AG04449 (cell line): ENCODE results near the gene LONP2.

ENCODE experiments used
- CTCF ChIA-PET: fragments of 350-600 bp; formaldehyde crosslinking; extraction: SDS; loops from one replicate; lab custom pipeline; 2021; ENCODE audit warnings: antibody characterized with exemption; lab: Yijun Ruan, JAX
- POLR2A ChIA-PET: fragments of 400-600, 350-600 bp; formaldehyde crosslinking; extraction: SDS; loops from one replicate; lab custom pipeline; 2020; ENCODE audit warnings: antibody characterized with exemption, inconsistent platforms; lab: Yijun Ruan, JAX
- DNase-seq: peaks from one replicate; pipeline ENCODE4 v3.0.0-alpha.2; 2010; ENCODE audit warnings: low read depth, low spot score
- H3K4me3 ChIP-seq: 2 replicates; pipeline ENCODE4 v1.5.1; 2011; ENCODE audit warnings: low read depth, mild to moderate bottlenecking, control low read depth, low read length
- CTCF ChIP-seq: IDR thresholded peaks from one replicate; pipeline ENCODE4 v1.5.1; 2011; ENCODE audit warnings: mild to moderate bottlenecking, moderate library complexity, low read length, control low read depth, inconsistent platforms; ENCODE audit not compliant: insufficient read depth; ENCODE audit errors: missing control alignments

The LONP2 gene

GRCh38 chr16:48329138-48329537, 85.0 kb downstream of the LONP2 start:
- CTCF ChIA-PET, result interaction anchor here (1.5 kb wide), 1 partner anchor 26 kb away, joined by 4 read pairs; no protein-coding TSS in a partner anchor
- POLR2A ChIA-PET, result no interaction called here
- H3K4me3 ChIP-seq, result no peak overlapping the region
- no peak for DNase-seq
- no peak for TF ChIP-seq CTCF

GRCh38 chr16:48330189-48330840, 86.2 kb downstream of the LONP2 start:
- H3K4me3 ChIP-seq, result no peak overlapping the region
- POLR2A ChIA-PET, result no interaction called here
- DNase-seq, result no peak
- CTCF ChIA-PET, result interaction anchor here (0.8 to 0.9 kb wide), 2 partner anchors 13 to 24 kb away, joined by 3 to 4 read pairs; no protein-coding TSS in a partner anchor
- no peak for TF ChIP-seq CTCF

GRCh38 chr16:48330841-48331192, 86.7 kb downstream of the LONP2 start:
- no peak for TF ChIP-seq CTCF
- POLR2A ChIA-PET, result interaction anchor here (0.6 kb wide), 1 partner anchor 19 kb away, joined by 4 read pairs; no protein-coding TSS in a partner anchor
- CTCF ChIA-PET, result interaction anchor here (0.8 to 0.9 kb wide), 2 partner anchors 13 to 23 kb away, joined by 3 to 4 read pairs; no protein-coding TSS in a partner anchor
- no peak overlapping the region for H3K4me3 ChIP-seq
- no peak for DNase-seq

DNA sequence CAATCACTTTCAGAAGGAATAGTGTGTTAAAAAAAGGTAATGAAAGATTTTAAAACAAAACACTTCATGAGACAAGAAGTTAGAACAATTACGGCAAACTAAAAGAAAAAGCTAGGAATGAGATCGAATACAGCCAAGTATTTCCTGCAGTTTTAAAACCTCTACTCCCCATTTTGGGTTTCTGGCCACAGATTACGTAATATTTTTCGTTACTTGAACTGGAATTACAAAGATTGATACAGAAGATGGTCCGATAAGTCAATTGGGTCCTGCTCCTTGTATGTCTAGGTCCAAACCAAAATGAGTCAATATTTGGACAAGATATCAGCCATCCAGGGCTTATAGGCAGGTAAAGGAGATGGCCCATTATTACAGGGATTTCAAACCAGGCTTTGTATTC, 88.9 kb downstream of the LONP2 start:
- CTCF ChIA-PET, result interaction anchor here (1.3 to 2.2 kb wide), 2 partner anchors 10 to 20 kb away, joined by 6 to 7 read pairs; no protein-coding TSS in a partner anchor
- TF ChIP-seq CTCF, result no peak
- DNase-seq, result no peak
- POLR2A ChIA-PET, result no interaction called here
- H3K4me3 ChIP-seq, result no peak overlapping the region

- TF ChIP-seq CTCF, result no peak
- no peak overlapping the region for H3K4me3 ChIP-seq
- ChIA-PET CTCF (interaction anchor here (2.2 kb wide), 1 partner anchor 18 kb away, joined by 6 read pairs; no protein-coding TSS in a partner anchor), POLR2A (no interaction called here)
- DNase-seq, result no peak
Measured at GRCh38 chr16:48334325-48334724, 90.2 kb downstream of the LONP2 start.

DNA sequence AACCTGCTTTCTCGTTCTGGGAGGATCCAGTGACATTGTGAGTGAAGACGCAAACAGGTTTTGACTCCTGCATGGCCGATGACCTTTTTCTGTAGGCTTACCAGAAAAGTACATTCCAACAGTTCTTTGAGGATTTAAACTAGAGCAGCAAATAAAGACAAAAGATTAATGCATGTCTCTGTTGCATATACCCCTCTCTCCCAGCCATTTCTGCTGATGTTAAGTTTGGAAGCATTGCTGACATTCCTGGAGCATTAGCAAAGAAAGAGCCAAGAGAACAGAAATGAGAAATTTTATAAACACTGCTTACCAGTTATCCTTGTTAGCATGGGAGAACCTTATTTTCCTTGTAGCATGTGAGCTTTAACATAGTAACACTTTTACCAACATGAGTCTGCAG, 91.9 kb downstream of the LONP2 start:
- DNase-seq, result peak; percentile 49
- POLR2A ChIA-PET, result no interaction called here
- H3K4me3 ChIP-seq, result no peak overlapping the region
- no peak for TF ChIP-seq CTCF
- CTCF ChIA-PET, result interaction anchor here (0.7 to 2.3 kb wide), 3 partner anchors 18 to 287 kb away, joined by 3 to 9 read pairs (median 4); no protein-coding TSS in a partner anchor
